NCI-H2107 treated with DMSO at 0.1 percent for 48 hours (cell line): ENCODE results near the gene PRELID3B.

ENCODE experiments used
- DNase-seq: peaks from one replicate; lab custom pipeline; 2025; ENCODE audit not compliant: unreplicated experiment; lab: John Stamatoyannopoulos, UW

PRELID3B gene

GRCh38 chr20:59010995-59011873 is 31.4 kb downstream of the PRELID3B start:
- no peak for DNase-seq

DNA sequence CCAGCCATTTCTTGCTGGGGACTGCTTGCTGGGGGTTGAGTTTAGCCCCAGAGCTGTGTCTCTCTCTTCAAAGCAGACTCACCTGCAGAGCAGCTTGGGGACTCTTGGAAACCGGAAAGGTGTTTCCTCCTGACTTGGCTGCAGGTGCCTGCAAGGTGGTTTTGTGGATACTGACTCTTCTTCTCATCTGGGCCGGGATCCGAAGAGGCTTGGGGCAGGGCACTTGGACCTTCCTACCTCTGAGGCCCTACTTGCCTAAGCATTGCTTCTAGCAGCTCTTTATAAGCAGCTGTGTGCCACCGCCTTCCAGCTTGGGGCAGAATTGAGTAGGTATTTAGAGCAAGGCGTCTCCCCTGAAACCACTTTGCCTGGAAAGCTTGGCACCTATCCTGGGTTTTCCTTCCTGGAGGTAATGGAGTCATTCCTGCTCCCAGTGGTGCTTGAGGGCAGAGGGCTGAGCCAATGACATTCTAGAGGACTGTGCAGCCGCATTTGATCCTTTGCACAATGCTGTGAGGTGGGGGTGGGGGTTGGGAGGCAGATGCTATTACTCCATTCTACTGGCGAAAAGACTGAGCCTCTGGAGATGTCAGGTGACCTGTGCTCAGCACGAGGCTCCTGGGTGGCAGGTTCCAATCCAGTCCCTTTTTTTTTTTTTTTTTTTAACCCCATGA is 32.1 kb downstream of the PRELID3B start:
- DNase-seq = peak; percentile 11

GRCh38 chr20:59008715-59009336 is 33.8 kb downstream of the PRELID3B start:
- DNase-seq = no peak

DNA sequence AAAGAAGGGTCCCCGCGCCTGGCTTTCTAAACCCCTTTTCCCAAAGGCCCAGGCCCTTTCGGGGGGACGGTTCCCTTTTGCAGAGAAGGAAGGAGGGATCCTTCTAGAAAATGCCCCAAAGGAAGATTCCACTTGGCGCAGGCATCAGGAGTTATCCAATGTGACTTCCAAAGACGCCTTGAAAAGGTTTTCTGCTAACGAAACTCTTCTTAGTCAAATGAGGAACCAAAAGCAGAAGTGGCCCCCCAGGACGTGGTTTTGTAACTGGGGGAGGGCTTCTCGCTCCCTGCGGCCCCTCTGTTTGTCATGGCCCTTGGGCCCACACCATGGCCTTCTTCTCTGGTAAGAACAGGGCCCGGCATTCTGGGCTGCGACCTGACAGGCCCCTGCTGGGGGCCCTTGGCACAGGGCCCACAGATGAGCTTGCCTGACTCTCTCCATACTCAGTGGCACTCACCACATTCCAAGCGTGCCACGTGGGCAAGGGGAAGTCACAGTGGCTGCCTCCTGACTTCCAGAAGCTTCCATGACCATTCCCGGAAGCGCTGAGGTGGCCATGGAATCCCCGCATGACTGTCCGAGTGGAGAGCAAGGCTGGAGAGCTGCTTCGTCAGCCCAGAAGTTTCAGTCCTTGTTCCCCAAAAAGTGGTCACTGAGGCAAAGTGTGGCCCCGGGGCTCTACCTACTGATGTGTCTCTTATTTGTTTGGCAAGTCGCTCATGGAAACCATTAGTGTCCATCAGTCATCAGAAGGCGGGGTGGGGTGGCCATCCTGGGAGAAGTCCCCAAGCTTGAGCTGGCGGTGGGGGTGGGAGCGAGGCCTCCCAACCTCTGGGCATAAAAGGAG is 34.7 kb downstream of the PRELID3B start:
- DNase-seq = no peak

DNA sequence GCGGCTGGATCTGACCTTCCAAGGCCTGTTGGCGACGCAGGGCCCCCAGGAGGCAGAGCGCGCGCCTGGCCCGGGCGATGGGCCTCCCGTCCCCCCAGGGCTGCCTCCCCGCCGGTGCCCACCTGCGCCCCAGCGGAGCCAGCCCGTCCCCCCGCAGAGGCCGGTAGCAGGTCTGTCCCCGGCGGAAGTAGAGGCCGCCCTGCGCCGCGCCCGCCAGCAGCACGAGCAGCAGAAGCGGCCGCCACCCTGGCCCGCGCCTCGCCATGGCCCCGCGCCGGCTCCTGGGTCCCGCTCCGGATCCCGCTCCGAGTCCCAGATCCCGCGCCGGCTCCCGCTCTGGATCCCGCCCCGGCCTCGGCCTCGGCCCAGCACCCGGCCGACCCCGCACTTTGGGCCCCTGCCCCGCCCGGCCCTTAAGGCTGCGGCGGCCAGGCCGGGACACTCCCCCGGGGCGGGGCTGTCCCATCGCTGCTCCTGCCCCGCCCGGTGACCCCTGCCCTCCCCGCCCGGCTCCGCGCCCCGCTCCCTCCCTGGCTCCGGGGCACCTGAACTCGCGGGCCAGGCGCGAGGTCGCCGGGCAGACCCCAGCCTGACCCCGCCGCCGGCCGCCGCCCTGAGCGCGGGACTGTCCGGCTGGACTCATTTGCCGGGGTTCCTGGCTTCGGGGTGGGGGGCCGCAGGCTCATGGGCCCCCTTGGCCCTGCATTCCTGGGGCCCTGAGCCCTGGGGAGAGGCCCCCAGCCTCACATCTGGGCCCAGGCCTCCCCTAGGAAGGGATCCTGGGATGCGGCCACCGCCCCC is 35.5 kb downstream of the PRELID3B start, which contains the start of gene CTSZ:
Gene CTSZ (minus strand): TSS at position 391 of the 801 bp plus-strand sequence. CDS start 126 bp downstream, at position 265.
- no peak for DNase-seq

DNA sequence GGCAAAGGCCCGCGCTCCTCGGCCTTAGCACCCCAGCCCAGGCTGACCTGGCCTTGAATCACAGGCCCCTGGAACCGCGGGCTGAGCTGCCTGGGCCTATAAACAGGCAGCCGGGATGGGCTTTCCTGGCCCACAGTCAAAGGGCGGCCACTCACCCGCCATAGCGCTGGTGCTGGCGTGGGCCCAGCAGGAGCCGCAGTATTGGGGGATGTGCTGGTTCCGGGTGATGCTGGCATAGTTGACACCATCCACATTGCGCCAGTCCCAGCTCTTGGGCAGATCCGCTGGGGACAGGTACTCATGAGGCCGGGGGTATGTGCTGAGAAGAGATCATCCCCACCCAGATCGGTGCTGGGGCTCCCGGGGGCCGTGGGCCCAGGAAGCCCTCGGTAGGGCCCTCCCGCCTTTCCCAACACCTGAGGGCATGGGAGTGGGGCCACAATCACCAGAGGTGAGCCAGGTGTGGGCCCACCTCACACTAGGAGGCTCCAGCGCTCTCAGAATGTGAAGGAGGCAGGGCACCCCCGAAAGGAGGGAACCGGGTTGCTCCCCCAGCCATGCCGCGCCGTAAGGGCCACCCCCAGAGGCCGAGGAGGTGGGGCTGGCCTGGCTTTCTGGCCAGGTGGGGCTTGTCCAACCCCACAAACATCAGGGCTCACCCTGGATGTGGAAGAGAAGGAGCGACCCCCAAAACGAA is 36.3 kb downstream of the PRELID3B start:
- no peak for DNase-seq

DNA sequence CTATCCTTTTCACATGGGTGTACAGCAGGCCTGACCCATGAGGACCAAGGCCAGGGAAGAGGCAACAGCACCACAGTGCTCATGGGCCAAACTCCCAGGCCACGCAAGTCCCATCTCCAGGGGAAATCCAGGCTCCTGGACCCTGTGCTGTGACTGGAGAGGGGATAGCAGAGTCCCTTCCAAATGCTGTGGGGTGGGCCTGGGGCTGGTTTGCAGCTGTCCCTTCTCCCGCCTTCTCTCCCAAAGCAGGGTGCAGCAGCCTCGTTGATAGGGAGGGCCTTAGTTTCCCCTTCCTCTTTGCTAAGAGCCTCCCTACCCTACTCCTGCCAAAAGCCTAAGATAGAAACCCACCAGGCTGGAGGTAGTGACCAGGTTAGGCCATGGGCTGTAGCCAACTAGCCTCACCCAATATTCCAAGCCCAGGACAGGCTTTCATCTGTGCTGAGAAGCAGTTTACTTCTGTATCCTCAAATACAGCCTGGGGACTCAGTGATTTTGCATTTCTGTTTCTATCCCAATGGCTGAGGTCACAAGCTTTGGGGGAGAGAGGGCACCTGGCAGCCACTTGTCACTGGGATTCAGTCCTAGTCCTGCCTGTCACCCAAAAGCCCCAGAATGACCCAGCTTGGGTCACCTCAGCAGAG is 36.9 kb downstream of the PRELID3B start:
- DNase-seq = no peak

GRCh38 chr20:59004763-59005522 is 37.6 kb downstream of the PRELID3B start:
- no peak for DNase-seq

DNA sequence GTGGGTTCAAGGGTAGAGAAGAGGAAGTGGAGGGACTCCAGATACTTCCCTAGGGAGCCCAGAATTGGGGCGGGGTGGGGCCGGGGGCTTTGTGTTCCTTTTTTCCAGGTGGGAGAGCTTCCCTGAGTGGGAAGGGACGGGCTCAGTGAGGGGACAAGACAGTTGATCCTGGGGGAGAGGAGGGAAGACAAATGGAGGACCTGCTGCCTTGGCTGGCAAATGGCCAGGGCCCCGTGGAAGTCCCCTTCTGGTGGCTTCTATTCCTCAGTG is 38.2 kb downstream of the PRELID3B start:
- DNase-seq = no peak

DNA sequence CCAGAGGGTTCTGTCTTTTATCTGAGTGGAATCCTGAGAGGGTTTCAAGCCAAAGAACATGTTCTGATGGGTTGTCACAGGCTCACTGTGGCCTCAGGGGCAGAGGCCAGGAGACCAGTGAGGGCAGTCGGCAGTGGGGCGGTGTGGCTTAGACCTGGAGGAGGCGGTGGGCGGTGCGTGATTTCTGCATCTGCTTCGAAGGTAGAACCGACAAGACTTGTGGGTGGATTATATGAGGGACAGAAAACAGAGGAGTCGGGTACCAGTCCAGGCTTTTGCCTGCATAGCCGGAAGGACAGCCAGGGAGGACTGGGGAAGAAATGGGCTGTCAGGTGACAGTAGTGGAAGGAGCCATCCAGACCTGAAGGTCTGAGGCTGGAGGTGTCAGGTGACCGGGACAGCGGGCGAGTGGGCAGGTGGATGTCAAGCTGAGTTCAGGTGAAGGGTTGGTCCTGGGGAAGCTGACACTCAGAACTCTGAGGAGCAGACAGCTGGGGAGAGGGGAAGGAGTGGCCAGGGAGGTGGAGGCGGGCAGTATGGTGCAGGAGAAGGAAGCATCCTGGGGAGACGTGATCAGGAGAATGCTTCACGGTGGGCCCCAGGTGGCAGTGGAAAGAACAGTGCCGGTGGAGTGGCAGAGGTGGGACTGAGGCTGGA is 38.6 kb downstream of the PRELID3B start:
- DNase-seq = peak; percentile 9

- no peak for DNase-seq
Measured at GRCh38 chr20:59002874-59003399, 39.6 kb downstream of the PRELID3B start.

GRCh38 chr20:59002388-59002787 is 40.2 kb downstream of the PRELID3B start:
- DNase-seq = no peak

DNA sequence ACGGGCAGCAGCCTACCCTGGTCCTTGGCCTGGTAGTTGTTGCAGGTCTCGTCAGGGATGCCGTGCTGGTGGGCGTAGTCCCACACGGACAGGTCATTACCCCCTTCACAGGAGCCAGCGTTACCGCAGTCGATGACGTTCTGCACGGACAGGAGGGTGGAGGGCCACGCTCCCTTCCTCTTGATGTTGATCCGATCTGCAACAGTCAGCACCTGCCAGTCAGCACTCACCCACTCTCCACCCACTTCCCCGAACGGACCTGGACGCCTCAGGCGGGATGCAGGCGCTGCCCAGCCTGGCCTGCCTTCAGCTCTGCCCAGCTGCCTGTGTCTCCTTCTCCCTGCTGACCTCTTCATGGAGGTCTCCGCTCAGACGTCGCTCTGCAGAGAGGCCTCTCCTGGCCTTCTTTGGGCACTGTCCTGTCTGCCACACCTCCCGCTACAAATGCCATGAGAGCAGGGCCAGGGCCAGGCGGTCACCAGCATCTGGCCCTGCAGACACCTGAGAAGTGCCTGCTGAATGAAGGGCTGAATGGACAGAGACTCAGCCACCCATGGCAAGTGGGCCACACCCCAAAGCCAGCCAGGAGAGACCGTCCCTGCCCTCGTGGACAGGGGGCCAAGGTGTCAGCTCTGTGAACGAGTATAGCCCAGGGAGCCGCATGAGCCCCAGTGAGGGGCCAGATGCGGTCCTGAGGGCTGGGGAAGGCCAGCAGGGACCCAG is 41.0 kb downstream of the PRELID3B start:
- no peak for DNase-seq

DNA sequence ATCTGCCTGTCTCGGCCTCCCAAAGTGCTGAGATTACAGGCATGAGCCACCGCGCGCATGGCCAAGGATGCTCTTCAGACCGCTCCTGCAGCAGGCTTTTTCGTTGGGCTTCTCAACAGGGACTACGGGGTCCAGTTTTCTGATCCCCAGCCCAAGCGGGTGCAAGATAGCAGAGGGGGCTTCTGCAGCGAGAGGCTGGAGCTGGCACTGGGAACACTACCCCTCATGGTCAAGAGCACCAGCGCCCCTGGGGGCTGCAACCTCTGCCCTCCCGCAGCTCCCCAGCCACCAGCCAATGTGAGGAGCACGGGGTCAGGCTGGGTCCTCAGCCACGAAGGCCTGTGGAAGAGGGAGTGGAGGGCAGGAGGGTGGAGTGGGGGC is 41.5 kb downstream of the PRELID3B start:
- no peak for DNase-seq

DNA sequence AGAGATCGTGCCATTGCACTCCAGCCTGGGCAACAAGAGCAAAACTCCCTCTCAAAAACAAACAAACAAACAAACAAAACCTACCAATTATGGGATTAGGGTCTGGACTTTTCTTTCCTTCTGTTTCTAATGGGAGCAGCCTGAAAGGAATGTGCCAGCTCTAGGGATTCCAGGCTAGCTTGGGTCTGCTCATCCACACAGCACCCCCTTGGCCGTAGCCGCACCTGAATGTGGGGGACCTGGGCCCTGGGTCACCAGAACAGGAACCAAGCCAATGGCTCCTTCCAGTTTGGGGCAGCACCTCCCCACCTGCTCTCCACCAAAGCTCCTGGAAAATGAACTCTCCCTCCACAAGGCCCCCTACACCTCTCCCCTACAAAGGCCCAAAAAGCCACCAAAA is 42.3 kb downstream of the PRELID3B start:
- no peak for DNase-seq

DNA sequence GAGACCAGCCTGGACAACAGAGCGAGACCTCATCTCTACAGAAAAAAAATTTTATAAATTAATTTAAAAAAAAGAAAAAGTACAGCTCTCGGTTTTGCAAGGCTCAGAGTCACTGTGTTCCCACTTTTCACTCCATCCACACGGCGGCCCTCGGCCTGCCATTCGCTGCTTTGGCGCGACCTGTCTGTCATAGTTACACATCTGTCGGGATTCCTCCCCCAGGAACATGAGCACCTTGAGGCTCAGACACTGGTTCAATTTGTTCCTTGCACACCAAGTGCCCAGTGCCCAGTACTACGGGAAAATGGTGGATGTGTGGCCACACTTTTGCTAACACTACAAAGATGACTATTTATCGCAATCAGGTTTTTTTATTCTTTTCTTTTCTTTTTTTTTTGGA is 43.9 kb downstream of the PRELID3B start:
- no peak for DNase-seq

DNA sequence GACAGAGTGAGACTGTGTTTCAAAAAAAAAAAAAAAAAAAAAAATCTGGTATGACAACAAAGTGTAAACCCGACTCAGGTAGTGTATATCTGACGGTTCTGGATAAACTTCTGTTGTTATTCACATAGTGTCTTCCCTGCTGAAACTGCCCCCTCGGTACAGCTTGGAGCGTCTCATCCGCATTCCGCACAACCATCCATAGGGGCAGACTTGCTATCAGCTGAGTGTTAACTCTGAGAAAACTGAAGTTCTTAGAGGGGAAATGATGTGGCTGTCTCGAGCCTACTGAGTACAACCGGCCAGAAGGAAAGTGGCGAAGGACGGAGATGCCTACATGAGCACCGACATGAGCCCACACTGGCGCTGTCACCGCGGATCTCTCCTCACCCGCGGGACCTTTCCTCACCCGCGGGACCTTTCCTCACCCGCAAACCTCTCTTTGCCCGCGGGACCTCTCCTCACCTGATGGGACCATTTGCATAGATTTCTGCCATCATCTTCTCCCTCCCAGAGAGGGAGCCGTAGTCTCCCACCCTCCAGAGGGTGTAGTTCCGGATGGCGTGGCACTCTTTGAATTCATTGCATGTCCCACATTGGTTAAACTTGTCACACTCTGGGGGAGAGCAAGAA is 45.3 kb downstream of the PRELID3B start:
- no peak for DNase-seq
